ENCODE data around the gene KIF3B.
"Not testable (repeated sequence)": the region's sequence is repeated elsewhere in the genome, so short reads cannot be mapped to it uniquely, and the experiment has no call there.

KIF3B gene

DNA sequence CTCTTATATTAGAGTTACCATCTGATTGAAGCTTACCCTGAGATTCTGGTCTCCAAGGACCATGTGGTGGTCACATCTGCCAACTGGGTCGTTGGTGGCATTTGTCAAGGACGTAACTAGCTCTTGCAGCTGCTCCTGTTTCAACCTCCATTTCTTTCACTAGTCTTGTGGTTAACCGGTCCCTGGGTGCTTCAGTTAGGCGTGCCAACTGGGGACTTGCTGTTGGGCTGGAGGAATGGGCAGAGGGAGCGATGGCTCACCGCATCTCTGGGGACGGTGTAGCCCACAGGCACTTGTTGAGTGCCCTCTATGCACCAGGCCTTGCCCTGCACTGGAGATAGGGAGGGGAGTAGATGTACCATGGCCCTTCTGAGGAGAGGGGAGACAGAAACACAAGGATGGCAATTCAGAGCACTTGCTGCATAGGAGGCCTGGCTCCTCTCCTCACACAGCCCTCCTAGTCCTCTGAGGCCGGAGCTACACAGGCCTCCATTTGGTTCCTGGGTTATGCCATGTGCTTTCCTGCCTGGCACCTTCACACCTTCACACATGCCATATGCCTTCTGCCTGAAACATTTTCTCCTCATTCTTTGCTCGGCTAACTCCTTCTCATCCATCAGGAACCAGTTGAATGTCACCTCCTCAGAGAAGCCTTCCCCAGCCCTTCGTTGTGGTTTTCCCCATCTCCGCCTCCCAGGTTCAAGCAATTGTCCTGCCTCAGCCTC is 60.6 kb downstream of the KIF3B start:
- DNase-seq: no peak
- TF ChIP-seq POLR2A (IDR thresholded peaks at IDR 0.05; ENCODE audit: low read length) (no peak), GATA1 (IDR thresholded peaks at IDR 0.05; ENCODE audit: low read depth, low read length) (no peak)

DNA sequence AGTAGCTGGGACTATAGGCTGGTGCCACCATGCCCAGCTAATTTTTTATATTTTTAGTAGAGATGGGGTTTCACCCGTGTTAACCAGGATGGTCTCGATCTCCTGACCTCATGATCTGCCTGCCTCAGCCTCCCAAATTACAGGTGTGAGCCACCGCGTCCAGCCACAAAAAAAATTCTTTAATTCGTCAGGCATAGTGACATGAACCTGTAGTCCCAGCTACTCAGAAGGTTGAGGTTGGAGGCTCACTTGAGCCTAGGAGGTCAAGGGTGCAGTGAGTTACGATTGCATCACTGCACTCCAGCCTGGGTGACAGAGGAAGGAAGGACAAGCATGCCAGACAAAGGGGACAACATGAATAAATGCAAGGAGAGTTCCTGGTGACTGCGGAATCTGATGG is 61.2 kb downstream of the KIF3B start:
- DNase-seq: no peak
- TF ChIP-seq GATA1 (IDR thresholded peaks at IDR 0.05; ENCODE audit: low read depth, low read length): no peak
- TF ChIP-seq POLR2A (IDR thresholded peaks at IDR 0.05; ENCODE audit: low read length): no peak

- DNase-seq: no peak
- TF ChIP-seq POLR2A (IDR thresholded peaks at IDR 0.05; ENCODE audit: low read length) (no peak), GATA1 (IDR thresholded peaks at IDR 0.05; ENCODE audit: low read depth, low read length) (no peak)
These were observed 61.7 kb downstream of the KIF3B start for GRCh38 chr20:32339116-32339515.

GRCh38 chr20:32341053-32341452 is 63.6 kb downstream of the KIF3B start:
- not testable (repeated sequence) for DNase-seq

GRCh38 chr20:32343439-32343838 is 66.0 kb downstream of the KIF3B start:
- DNase-seq: no peak
- TF ChIP-seq GATA1 (IDR thresholded peaks at IDR 0.05; ENCODE audit: low read depth, low read length) (no peak), POLR2A (IDR thresholded peaks at IDR 0.05; ENCODE audit: low read length) (no peak)

DNA sequence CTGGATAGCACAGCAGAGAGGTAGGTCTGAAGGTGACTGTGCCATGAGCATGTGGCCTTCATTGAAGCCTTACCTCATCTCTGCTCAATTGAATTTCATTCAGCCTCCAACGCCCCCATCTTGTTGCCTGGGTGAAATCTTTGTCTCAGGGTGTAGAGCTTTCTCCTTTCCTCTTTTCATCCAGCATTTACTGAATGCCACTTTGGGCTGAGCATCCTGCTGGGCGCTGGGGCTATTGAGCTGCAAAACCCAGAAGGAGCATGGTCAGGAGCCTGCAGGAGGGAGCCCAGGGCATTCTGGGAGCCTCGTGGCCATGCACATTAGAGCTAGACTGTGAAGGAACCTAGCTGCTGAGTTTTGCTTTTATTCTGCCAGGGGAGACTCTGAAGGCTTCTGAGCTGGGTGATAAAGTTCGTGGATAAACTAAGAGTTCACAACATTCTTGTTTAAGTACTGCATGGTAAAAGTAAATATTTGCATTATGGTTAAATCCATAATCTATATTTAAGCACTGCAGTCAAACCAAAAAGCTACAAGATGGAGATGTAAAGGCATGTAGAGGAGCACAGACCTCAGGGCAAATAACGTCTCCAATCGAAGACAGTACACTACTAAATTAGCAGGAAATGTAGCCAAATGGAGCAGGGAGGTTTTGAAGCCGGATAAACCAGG is 67.5 kb downstream of the KIF3B start:
- TF ChIP-seq POLR2A (IDR thresholded peaks at IDR 0.05; ENCODE audit: low read length) (no peak), GATA1 (IDR thresholded peaks at IDR 0.05; ENCODE audit: low read depth, low read length) (no peak)
- no peak for DNase-seq

DNA sequence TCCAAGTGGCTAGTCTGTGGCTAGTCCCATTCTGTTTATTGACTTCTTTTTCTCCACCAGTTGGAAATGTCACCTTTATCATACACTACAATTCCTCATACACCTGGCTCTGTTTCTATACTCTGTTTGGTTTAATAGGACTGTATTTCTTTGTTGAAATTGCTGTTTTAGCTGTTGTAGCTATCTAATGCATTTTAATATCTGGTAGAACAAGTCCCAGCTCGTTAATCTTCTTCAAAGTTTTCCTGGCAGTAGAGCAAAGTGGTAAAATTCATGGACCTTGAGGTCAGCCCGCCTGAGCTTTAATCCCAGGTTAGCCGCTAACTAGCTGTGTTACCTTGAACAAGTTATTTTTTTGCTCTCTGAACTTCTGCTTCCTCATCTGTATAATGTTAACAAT is 70.8 kb downstream of the KIF3B start:
- no peak for TF ChIP-seq GATA1 (IDR thresholded peaks at IDR 0.05; ENCODE audit: low read depth, low read length)
- no peak for TF ChIP-seq POLR2A (IDR thresholded peaks at IDR 0.05; ENCODE audit: low read length)
- DNase-seq: no peak

- DNase-seq: no peak
- TF ChIP-seq POLR2A (IDR thresholded peaks at IDR 0.05; ENCODE audit: low read length) (no peak), GATA1 (IDR thresholded peaks at IDR 0.05; ENCODE audit: low read depth, low read length) (no peak)
These were observed 73.0 kb downstream of the KIF3B start for GRCh38 chr20:32350421-32350820.

GRCh38 chr20:32352121-32352720 is 74.8 kb downstream of the KIF3B start:
- no peak for DNase-seq

GRCh38 chr20:32353848-32354496 is 76.5 kb downstream of the KIF3B start:
- no peak for DNase-seq
- TF ChIP-seq GATA1 (IDR thresholded peaks at IDR 0.05; ENCODE audit: low read depth, low read length) (no peak), POLR2A (IDR thresholded peaks at IDR 0.05; ENCODE audit: low read length) (no peak)

More at GRCh38 chr20:32352121-32352720, 74.8 kb downstream of the KIF3B start:
- TF ChIP-seq POLR2A (IDR thresholded peaks at IDR 0.05; ENCODE audit: low read length) (no peak), GATA1 (IDR thresholded peaks at IDR 0.05; ENCODE audit: low read depth, low read length) (no peak)

DNA sequence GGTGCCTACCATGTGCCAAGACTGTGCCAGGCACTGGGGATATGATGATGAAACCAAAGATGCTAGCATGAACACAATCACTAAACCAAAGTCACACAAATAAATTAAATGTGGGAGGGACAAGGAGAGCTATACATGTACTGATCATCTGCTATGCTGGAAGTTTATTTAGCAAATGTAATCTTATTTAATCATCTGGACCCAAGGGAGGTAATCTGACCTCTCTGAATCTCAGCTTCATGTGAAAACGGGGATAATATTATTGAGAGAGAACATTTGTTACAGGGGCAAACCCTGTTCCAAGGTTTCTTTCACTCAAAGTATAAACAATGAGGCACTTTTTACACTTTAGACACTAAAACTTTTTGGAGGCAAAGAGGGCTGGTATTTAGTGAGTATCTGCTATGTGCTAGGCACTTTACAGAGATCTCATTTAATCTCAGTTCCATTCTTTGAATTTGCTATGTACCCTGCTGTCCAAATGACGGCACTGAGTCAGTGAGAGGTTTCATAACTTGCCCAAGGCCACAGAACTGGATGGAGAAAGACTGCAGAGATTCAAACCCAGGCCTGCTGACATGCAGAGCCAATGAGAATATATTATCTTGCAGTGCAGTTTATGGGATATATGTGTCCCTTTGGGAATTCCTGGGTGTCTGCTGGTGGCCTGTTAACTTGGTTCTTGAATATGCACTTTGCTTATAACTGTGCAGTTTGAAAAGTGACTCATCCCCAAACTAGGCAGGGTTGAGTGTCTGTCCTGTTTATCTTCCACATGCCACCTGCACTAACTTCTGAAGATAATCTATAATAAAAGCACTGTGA is 77.4 kb downstream of the KIF3B start:
- peak; percentile 46 to 53 for DNase-seq
- TF ChIP-seq POLR2A (IDR thresholded peaks at IDR 0.05; ENCODE audit: low read length) (no peak), GATA1 (IDR thresholded peaks at IDR 0.05; ENCODE audit: low read depth, low read length) (no peak)

DNA sequence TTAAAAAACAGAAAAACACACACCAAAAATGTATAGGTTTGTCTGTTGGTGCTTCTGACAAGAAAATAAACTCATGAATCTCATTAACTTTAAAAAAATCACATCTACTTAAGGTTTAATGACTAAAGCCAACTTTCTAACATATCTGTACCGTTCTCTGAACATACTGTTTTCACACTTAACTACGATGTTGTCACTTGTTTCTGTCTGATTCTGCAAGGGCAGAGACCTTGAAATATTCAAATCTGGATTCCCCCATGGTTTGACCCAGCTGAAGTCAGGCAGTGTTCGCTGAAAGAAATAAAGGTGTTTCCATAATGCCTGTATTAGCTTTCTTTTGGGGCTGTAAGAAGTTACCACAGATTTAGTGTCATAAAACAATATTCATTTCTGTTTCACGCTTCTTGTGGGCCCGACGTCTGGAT is 78.0 kb downstream of the KIF3B start:
- no peak for TF ChIP-seq POLR2A (IDR thresholded peaks at IDR 0.05; ENCODE audit: low read length)
- no peak for TF ChIP-seq GATA1 (IDR thresholded peaks at IDR 0.05; ENCODE audit: low read depth, low read length)
- no peak for DNase-seq

DNA sequence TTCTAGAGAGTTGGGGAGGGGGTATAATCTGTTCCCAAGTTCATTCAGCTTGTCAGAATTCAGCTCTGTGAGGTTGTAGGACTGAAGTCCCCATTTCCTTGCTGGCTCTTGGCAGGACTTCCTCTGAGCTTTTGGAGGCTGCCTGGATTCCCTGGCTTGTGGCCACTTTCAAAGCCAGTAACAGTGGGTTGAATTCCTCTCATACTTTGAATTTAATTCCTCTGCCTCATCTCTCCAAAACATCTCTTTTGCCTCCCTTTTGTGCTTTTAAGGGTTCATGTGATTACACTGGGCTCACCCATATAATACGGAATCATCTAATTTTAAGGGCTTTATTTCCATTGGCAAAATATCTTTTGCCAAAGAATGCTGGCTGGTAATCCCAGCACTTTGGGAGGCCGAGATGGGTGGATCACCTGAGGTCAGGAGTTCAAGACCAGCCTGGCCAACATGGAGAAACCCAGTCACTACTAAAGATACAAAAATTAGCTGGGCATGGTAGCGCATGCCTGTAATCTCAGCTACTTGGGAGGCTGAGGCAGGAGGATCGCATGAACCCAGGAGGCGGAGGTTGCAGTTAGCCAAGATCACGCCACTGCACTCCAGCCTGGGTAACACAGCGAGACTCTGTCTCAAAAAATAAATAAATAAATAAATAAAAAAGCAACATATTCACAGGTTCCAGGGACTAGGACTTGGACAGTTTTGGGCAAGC is 78.6 kb downstream of the KIF3B start:
- not testable (repeated sequence) for DNase-seq
